Testis (tissue), 2 donors: Measurements from ENCODE around the gene HEBP1.

Experiments used
- CTCF ChIP-seq, 3 experiments: fragments of 450-650 bp in 2 of 3; fragments of 200-600 bp in 1 of 3; sonication (generic) in 1 of 3; IDR thresholded peaks; one replicate each; pipeline ENCODE4 v1.5.1; 2016 to 2019; ENCODE audit warnings: antibody characterized with exemption in 3 of 3, mild to moderate bottlenecking in 2 of 3, moderate library complexity in 1 of 3
- POLR2A ChIP-seq: fragments of 450-650 bp; IDR thresholded peaks from one replicate; pipeline ENCODE4 v1.6.1; 2017; ENCODE audit warnings: antibody characterized with exemption, mild to moderate bottlenecking, moderate library complexity

GRCh38 chr12:12997156-12997555 lies 2.9 kb downstream of the HEBP1 start:
- TF ChIP-seq CTCF (IDR thresholded peaks at IDR 0.05) (no peak), POLR2A (no peak)
